Measurements from ENCODE around the gene NDE1. TPM values are rescaled to one million over a fixed set of nuclear protein-coding genes. Genes with fewer than 3 reads are reported as not detected.

NDE1 gene
- total and polyA plus RNA-seq, 9 of the 15 experiments (the other 6 are each of a cell fraction or from before 2014, with no cell fraction given): 3.1 to 59.9 (median 30.0) TPM

- peaks cover 6% of the 10 kb centered on the region for H3K9me1 ChIP-seq (ENCODE audit: control insufficient read depth, insufficient read depth, low read length)
- DNase-seq (ENCODE audit: extremely low read depth in 1 of 4, low spot score in 3 of 4): no peak
- H3K4me1 ChIP-seq (replicated peaks in 1 of 2; ENCODE audit: control insufficient read depth in 2 of 2, insufficient read depth in 2 of 2, low read length in 2 of 2): peaks cover 18 to 25% of the 10 kb centered on the region in 2 experiments; a peak in 4 of 5 replicates
- no peak for ATAC-seq
- H3K36me3 ChIP-seq (ENCODE audit: control insufficient read depth, insufficient read depth, low read length): peaks cover 17% of the 10 kb centered on the region
- in situ Hi-C loops (cut with MboI) (no loop called here), intact Hi-C loops (cut with micrococcal nuclease) (no loop called here)
- H3K4me2 ChIP-seq (ENCODE audit: insufficient read depth, low read length): no peak overlapping the region
- H2AFZ ChIP-seq (ENCODE audit: low read depth, low read length): no peak overlapping the region
- no peak for TF ChIP-seq ZNF639 (CRISPR knock-in tag; conservative IDR thresholded peaks at IDR 0.05 in 1 of 2, IDR thresholded peaks at IDR 0.05 in 1 of 2)
- TF ChIP-seq CHD1 (IDR thresholded peaks at IDR 0.05; ENCODE audit: low read length): no peak
- TF ChIP-seq, protein P1, sequence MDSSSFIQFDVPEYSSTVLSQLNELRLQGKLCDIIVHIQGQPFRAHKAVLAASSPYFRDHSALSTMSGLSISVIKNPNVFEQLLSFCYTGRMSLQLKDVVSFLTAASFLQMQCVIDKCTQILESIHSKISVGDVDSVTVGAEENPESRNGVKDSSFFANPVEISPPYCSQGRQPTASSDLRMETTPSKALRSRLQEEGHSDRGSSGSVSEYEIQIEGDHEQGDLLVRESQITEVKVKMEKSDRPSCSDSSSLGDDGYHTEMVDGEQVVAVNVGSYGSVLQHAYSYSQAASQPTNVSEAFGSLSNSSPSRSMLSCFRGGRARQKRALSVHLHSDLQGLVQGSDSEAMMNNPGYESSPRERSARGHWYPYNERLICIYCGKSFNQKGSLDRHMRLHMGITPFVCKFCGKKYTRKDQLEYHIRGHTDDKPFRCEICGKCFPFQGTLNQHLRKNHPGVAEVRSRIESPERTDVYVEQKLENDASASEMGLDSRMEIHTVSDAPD (CRISPR knock-in tag; IDR thresholded peaks at IDR 0.05): no peak
- TF ChIP-seq ARNT (IDR thresholded peaks at IDR 0.05): no peak
- TF ChIP-seq HNRNPLL (IDR thresholded peaks at IDR 0.05; ENCODE audit: low read depth, low read length, poor library complexity, severe bottlenecking): no peak
- no peak for TF ChIP-seq GATA2 (CRISPR knock-in tag; IDR thresholded peaks at IDR 0.05)
- no peak for TF ChIP-seq HNRNPL (IDR thresholded peaks at IDR 0.05; ENCODE audit: low read depth, low read length)
- no peak for TF ChIP-seq TBP (optimal IDR thresholded peaks at IDR 0.05; ENCODE audit: low read depth, low read length)
- no peak for TF ChIP-seq ZNF780A (CRISPR knock-in tag; IDR thresholded peaks at IDR 0.05)
- no peak for TF ChIP-seq POLR3A (IDR thresholded peaks at IDR 0.05; ENCODE audit: borderline replicate concordance, extremely low read depth, insufficient read depth, insufficient read length)
- no peak for TF ChIP-seq MYNN (IDR thresholded peaks at IDR 0.05)
- no peak for TF ChIP-seq MYNN (CRISPR knock-in tag; IDR thresholded peaks at IDR 0.05)
- no peak for TF ChIP-seq L3MBTL2 (IDR thresholded peaks at IDR 0.05)
- no peak for TF ChIP-seq SIN3B (IDR thresholded peaks at IDR 0.05; ENCODE audit: low read depth)
- TF ChIP-seq DDX20 (tag; IDR thresholded peaks at IDR 0.05; ENCODE audit: low read depth): no peak
- TF ChIP-seq, protein P2, sequence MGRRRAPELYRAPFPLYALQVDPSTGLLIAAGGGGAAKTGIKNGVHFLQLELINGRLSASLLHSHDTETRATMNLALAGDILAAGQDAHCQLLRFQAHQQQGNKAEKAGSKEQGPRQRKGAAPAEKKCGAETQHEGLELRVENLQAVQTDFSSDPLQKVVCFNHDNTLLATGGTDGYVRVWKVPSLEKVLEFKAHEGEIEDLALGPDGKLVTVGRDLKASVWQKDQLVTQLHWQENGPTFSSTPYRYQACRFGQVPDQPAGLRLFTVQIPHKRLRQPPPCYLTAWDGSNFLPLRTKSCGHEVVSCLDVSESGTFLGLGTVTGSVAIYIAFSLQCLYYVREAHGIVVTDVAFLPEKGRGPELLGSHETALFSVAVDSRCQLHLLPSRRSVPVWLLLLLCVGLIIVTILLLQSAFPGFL (CRISPR knock-in tag; IDR thresholded peaks at IDR 0.05): no peak
- TF ChIP-seq CHD4 (IDR thresholded peaks at IDR 0.05; ENCODE audit: insufficient read depth, insufficient replicate concordance, low read depth, low read length, poor library complexity, severe bottlenecking): no peak
- no peak overlapping the region for H3K4me3 ChIP-seq
- 80% methylated on average over 5 of the region's 5 CpGs for WGBS (ENCODE audit: insufficient coverage, low coverage, missing lambda C conversion rate)
- BruUV-seq (replicated peaks): no TSS peak
- 0 out of 3 replicates have a peak overlapping the region, but pooled peaks have one; percentile 16 for H3K27ac ChIP-seq (ENCODE audit: extremely low read depth, low read depth, low read length)
- peaks cover 14% of the 10 kb centered on the region for H4K20me1 ChIP-seq (replicated peaks; ENCODE audit: control insufficient read depth, insufficient read depth, low read length)
- ChIA-PET POLR2A (interaction anchor here (0.7 to 0.8 kb wide), 2 partner anchors 9 to 18 kb away, joined by 3 read pairs; no protein-coding TSS in a partner anchor), CTCF (ENCODE audit: low intra/inter-chr PET ratio) (no interaction called here)
- no peaks in the 10 kb centered on the region for H3K9me3 ChIP-seq (replicated peaks; ENCODE audit: control insufficient read depth, insufficient read depth, low read depth, low read length)
- no peak for FAIRE-seq
- no peak overlapping the region for H3K9ac ChIP-seq (ENCODE audit: insufficient read depth in 1 of 2, low read depth in 2 of 2, low read length in 2 of 2)
- H3K79me2 ChIP-seq (ENCODE audit: control insufficient read depth, insufficient read depth, low read length): peaks cover 77% of the 10 kb centered on the region
- no peaks in the 10 kb centered on the region for H3K27me3 ChIP-seq (ENCODE audit: control insufficient read depth in 2 of 2, insufficient read depth in 2 of 2, low read length in 2 of 2)
Measured at GRCh38 chr16:15658556-15658955, 8.5 kb downstream of the NDE1 start.
